CD4-positive, alpha-beta T cell (primary cell): Measurements from ENCODE around the gene ARHGDIB. TPM values are rescaled to one million over a fixed set of nuclear protein-coding genes. Genes with fewer than 3 reads are reported as not detected.

Experiments used
- ATAC-seq: fragments of 200-7000 bp; cut with Tn5 transposase; one replicate; pipeline ENCODE4 v1.10.0; 2022; ENCODE audit warnings: mild to moderate bottlenecking; ENCODE audit not compliant: poor library complexity
- CTCF ChIA-PET: fragments of 350-600 bp; sonication (Branson Sonifier 250); formaldehyde crosslinking; loops from one replicate; lab custom pipeline; 2021; ENCODE audit warnings: antibody characterized with exemption, inconsistent platforms; lab: Charles Lee
- POLR2A ChIA-PET: fragments of 350-600 bp; sonication (Branson Sonifier 250); formaldehyde crosslinking; loops from one replicate; lab custom pipeline; 2021; ENCODE audit warnings: antibody characterized with exemption, inconsistent platforms; lab: Charles Lee
- DNase-seq, 14 experiments: peaks; one replicate each; pipeline ENCODE4 v3.0.0-alpha.2; 2013 to 2020; ENCODE audit warnings: mixed read lengths in 2 of 14
- H3K27ac ChIP-seq, 2 donors: one replicate each; pipeline versions ENCODE4 v1.5.1 to v1.7.0; 2013; ENCODE audit warnings: low read length in 2 of 2, low read depth in 1 of 2, mild to moderate bottlenecking in 1 of 2
- H3K27me3 ChIP-seq, 2 experiments: 1 replicate in 1 of 2; 2 replicates in 1 of 2; pipeline versions ENCODE4 v1.6.1 to v1.7.0; 2013; ENCODE audit warnings: low read length in 2 of 2, control low read depth in 1 of 2, mild to moderate bottlenecking in 1 of 2, moderate library complexity in 1 of 2; ENCODE audit not compliant: insufficient read depth in 2 of 2, control insufficient read depth in 1 of 2
- H3K36me3 ChIP-seq: one replicate; pipeline ENCODE4 v1.6.1; 2013; ENCODE audit warnings: low read length, control low read depth; ENCODE audit not compliant: insufficient read depth
- H3K4me1 ChIP-seq: one replicate; pipeline ENCODE4 v1.6.1; 2013; ENCODE audit warnings: low read length, control low read depth; ENCODE audit not compliant: insufficient read depth
- H3K4me3 ChIP-seq: one replicate; pipeline ENCODE4 v1.5.1; 2013; ENCODE audit warnings: mild to moderate bottlenecking, low read length, moderate library complexity
- H3K9me3 ChIP-seq, 2 experiments: 1 replicate in 1 of 2; 2 replicates in 1 of 2; pipeline versions ENCODE4 v1.6.1 to v1.7.0; 2013; ENCODE audit warnings: low read length in 2 of 2, mild to moderate bottlenecking in 2 of 2, control low read depth in 1 of 2, moderate library complexity in 1 of 2; ENCODE audit not compliant: control insufficient read depth in 1 of 2, insufficient read depth in 1 of 2
- H3K27ac Mint-ChIP-seq: one replicate; pipeline ENCODE4 v1.8.0; 2020; ENCODE audit warnings: mixed read lengths
- H3K27me3 Mint-ChIP-seq: one replicate; pipeline ENCODE4 v1.8.0; 2021; ENCODE audit warnings: mixed read lengths
- H3K36me3 Mint-ChIP-seq: one replicate; pipeline ENCODE4 v1.8.0; 2021; ENCODE audit warnings: low read depth, mixed read lengths
- H3K4me1 Mint-ChIP-seq: one replicate; pipeline ENCODE4 v1.8.0; 2021; ENCODE audit warnings: low read depth, mixed read lengths
- H3K4me3 Mint-ChIP-seq: one replicate; pipeline ENCODE4 v1.8.0; 2020; ENCODE audit warnings: mild to moderate bottlenecking, mixed read lengths
- H3K9me3 Mint-ChIP-seq: one replicate; pipeline ENCODE4 v1.8.0; 2020; ENCODE audit warnings: mixed read lengths
- intact Hi-C, 2 experiments: fragments of 100-400 bp; cut with DNase I in 1 of 2; cut with micrococcal nuclease in 1 of 2; formaldehyde crosslinking; loops; one replicate each; pipeline versions ENCODE4 v1.15.1 to v1.9.0; 2023 to 2025; cut with DNase I, micrococcal nuclease
- total RNA-seq, 174 experiments: library from RNA in 2 of 174; stranded (reverse) in 2 of 174; gene quantifications; one replicate each; pipeline ENCODE4 v1.2.3 and lab custom pipeline; 2021 to 2026
- TF ChIP-seq, protein P1 (sequence below): fragments of 200-600 bp; IDR thresholded peaks from one replicate; pipeline ENCODE4 v1.8.0; 2022; ENCODE audit warnings: antibody characterized with exemption, mild to moderate bottlenecking

Gene ARHGDIB
- total RNA-seq, 2 experiments from 2014 or later = 872 to 942 TPM

DNA sequence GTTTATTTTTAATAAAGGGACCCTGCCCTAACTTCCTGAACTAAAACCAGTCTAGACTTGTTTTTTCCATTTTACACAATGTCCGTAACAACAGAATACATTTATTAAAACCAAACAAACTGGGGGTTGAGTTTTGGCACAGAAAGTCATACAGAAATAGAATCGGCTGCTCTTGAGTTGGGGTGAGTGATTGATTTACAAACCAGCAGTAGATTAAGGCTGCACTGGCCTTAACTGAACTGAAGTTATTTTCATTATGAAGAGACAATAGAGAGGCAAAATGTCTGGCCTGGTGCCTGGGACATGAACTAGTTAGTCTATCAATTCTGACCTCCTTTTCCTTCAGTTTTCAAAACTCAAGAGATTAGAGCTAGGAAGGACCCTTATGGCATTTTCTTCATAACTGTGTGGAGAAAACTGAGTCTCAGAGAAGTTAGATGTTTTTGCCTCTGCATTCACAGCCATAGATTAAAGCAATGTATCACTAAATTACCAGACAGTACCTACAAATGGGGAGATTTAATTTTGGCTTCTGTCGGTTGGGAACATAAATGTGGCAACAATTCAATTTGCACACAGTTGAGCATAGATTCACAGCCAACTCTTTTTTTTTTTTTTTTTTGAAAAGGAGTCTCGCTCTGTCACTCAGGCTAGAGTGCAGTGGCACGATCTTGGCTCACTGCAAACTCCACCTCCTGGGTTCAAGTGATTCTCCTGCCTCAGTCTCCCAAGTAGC is 56.0 kb downstream of the ARHGDIB start:
- Histone ChIP-seq H3K36me3 (no peaks in the 10 kb centered on the region), H3K4me1 (no peaks in the 10 kb centered on the region), H3K4me3 (no peak overlapping the region), H3K27ac (no peak overlapping the region), H3K27me3 (no peaks in the 10 kb centered on the region), H3K9me3 (no peaks in the 10 kb centered on the region)
- POLR2A ChIA-PET = no interaction called here
- H3K4me3 Mint-ChIP-seq = no peak overlapping the region
- H3K4me1 Mint-ChIP-seq = peaks cover 18% of the 10 kb centered on the region
- no peaks in the 10 kb centered on the region for H3K9me3 Mint-ChIP-seq
- intact Hi-C loops = no loop called here
- TF ChIP-seq, protein P1, sequence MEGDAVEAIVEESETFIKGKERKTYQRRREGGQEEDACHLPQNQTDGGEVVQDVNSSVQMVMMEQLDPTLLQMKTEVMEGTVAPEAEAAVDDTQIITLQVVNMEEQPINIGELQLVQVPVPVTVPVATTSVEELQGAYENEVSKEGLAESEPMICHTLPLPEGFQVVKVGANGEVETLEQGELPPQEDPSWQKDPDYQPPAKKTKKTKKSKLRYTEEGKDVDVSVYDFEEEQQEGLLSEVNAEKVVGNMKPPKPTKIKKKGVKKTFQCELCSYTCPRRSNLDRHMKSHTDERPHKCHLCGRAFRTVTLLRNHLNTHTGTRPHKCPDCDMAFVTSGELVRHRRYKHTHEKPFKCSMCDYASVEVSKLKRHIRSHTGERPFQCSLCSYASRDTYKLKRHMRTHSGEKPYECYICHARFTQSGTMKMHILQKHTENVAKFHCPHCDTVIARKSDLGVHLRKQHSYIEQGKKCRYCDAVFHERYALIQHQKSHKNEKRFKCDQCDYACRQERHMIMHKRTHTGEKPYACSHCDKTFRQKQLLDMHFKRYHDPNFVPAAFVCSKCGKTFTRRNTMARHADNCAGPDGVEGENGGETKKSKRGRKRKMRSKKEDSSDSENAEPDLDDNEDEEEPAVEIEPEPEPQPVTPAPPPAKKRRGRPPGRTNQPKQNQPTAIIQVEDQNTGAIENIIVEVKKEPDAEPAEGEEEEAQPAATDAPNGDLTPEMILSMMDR = no peak
- no peak overlapping the region for H3K27ac Mint-ChIP-seq
- CTCF ChIA-PET = no interaction called here
- no peak for DNase-seq
- ATAC-seq = no peak
- H3K36me3 Mint-ChIP-seq = peaks cover 32% of the 10 kb centered on the region
- no peaks in the 10 kb centered on the region for H3K27me3 Mint-ChIP-seq

DNA sequence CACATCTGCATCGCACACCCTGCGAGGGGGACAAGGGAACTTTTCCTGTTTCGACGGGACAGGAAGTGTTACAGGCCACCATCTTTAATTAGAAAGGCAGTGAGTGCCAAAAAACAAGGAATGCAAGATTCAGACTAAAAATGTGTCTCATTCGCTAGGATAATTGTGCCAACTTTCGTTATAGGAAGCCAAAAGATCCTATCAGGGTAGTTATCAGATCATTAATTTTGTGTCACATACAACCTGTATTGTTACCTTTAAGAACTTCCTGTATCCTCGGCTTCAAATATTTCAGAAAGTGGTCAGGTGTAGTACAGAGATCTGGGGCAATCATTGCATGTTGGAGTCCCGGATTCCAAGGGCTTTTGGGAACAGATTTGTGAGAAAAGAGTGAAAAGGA is 56.5 kb downstream of the ARHGDIB start:
- CTCF ChIA-PET = no interaction called here
- DNase-seq (no peak), ATAC-seq (no peak)
- H3K36me3 ChIP-seq = no peaks in the 10 kb centered on the region
- no peaks in the 10 kb centered on the region for H3K27me3 ChIP-seq
- no peaks in the 10 kb centered on the region for H3K9me3 Mint-ChIP-seq
- peaks cover 27% of the 10 kb centered on the region for H3K36me3 Mint-ChIP-seq
- no peaks in the 10 kb centered on the region for H3K27me3 Mint-ChIP-seq
- H3K4me3 ChIP-seq = no peak overlapping the region
- H3K4me1 ChIP-seq = no peaks in the 10 kb centered on the region
- H3K27ac Mint-ChIP-seq = no peak overlapping the region
- no peaks in the 10 kb centered on the region for H3K9me3 ChIP-seq
- H3K4me1 Mint-ChIP-seq = peaks cover 18% of the 10 kb centered on the region
- H3K27ac ChIP-seq = no peak overlapping the region
- H3K4me3 Mint-ChIP-seq = no peak overlapping the region
- TF ChIP-seq, protein P1 = no peak
- POLR2A ChIA-PET = no interaction called here
- intact Hi-C loops = no loop called here

DNA sequence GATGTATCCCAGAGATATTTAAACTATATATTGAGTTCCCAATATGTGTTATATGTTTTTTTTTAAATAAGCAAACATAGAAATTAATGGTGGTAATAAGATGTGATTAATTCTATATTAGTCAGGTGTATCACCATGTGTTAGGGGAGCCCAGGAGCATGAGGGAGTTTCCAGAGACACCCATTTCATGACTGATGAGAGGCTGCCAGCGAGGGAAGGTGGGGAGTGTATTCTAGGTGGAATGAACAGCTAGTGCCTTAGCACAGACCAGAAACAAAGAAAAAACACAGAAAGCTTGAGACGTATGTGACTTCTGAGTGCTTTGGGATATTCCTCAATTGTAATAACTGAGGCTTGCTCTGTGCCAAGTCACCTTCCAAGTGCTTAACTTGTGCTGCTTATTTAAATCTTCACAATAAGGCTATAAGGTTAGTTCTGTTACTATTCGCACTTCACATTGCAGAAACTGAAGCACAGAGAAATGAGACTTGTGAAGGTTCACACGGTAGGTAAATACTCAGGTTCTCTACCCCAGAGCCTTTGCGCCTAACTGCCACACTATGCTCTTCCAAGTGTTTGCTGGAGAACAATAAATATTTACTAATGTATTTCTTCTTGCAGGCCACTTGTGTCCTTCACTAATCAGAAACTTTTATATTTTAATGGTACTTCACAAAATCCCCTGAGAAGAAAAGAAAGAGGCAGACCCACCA is 57.9 kb downstream of the ARHGDIB start:
- Histone ChIP-seq H3K27me3 (no peaks in the 10 kb centered on the region), H3K36me3 (no peaks in the 10 kb centered on the region), H3K9me3 (no peaks in the 10 kb centered on the region), H3K4me3 (no peak overlapping the region), H3K27ac (no peak overlapping the region), H3K4me1 (no peaks in the 10 kb centered on the region)
- TF ChIP-seq, protein P1 = no peak
- H3K36me3 Mint-ChIP-seq = peaks cover 18% of the 10 kb centered on the region
- H3K9me3 Mint-ChIP-seq = no peaks in the 10 kb centered on the region
- intact Hi-C loops = no loop called here
- peaks cover 18% of the 10 kb centered on the region for H3K4me1 Mint-ChIP-seq
- H3K27ac Mint-ChIP-seq = no peak overlapping the region
- no peaks in the 10 kb centered on the region for H3K27me3 Mint-ChIP-seq
- no peak overlapping the region for H3K4me3 Mint-ChIP-seq
- no peak for ATAC-seq
- ChIA-PET CTCF (interaction anchor here (1.3 to 1.6 kb wide), 2 partner anchors 9 to 19 kb away, joined by 3 read pairs; no protein-coding TSS in a partner anchor), POLR2A (no interaction called here)
- DNase-seq = no peak
